Esophagus squamous epithelium (tissue), 5 donors: ENCODE measurements around the gene RMND5B. TPM values are rescaled to one million over a fixed set of nuclear protein-coding genes. Genes with fewer than 3 reads are reported as not detected.
"Not testable (repeated sequence)": the region's sequence is repeated elsewhere in the genome, so short reads cannot be mapped to it uniquely, and the experiment has no call there.

ENCODE experiments used
- DNase-seq: peaks from one replicate; lab custom pipeline; 2025; lab: John Stamatoyannopoulos, UW
- H3K27ac ChIP-seq, 4 donors: fragments of 200-600 bp; sonication (generic); one replicate each; pipeline ENCODE4 v1.5.1; 2016 to 2019; ENCODE audit warnings: mild to moderate bottlenecking in 1 of 4
- H3K27me3 ChIP-seq, 4 donors: fragments of 200-600 bp; sonication (generic); 1 replicate in 3 of 4; 2 replicates in 1 of 4; pipeline versions ENCODE4 v1.5.1 to v1.6.0; 2017 to 2021; ENCODE audit warnings: antibody characterized with exemption in 1 of 4
- H3K36me3 ChIP-seq, 3 donors: fragments of 200-600 bp; sonication (generic); one replicate each; pipeline ENCODE4 v1.5.1; 2016 to 2019
- H3K4me1 ChIP-seq, 3 donors: fragments of 200-600 bp; sonication (generic); one replicate each; pipeline ENCODE4 v1.5.1; 2017 to 2019
- H3K4me3 ChIP-seq, 4 donors: fragments of 200-600 bp; sonication (generic); 1 replicate in 3 of 4; 2 replicates in 1 of 4; pipeline ENCODE4 v1.5.1; 2016 to 2019; ENCODE audit warnings: mild to moderate bottlenecking in 2 of 4, moderate library complexity in 1 of 4
- H3K9me3 ChIP-seq, 3 donors: fragments of 200-600 bp; sonication (generic); one replicate each; pipeline ENCODE4 v1.5.1; 2016 to 2019
- POLR2A ChIP-seq, 4 donors: fragments of 450-650 bp; IDR thresholded peaks; one replicate each; pipeline ENCODE4 v1.6.1; 2017; ENCODE audit warnings: antibody characterized with exemption in 4 of 4, mild to moderate bottlenecking in 4 of 4, moderate library complexity in 3 of 4
- WGBS, 2 donors: methylation state at CpG; one replicate each; pipeline ENCODE4 v1.1.5; 2018; 5-methylcytosine and 5-hydroxymethylcytosine counted together
- intact Hi-C: fragments of 100-400 bp; cut with DNase I; formaldehyde crosslinking; loops from one replicate; pipeline ENCODE4 v1.15.0; 2022
- total RNA-seq, 4 donors: library from RNA; depleted of rRNA; stranded (reverse); fragments of >200 nt; gene quantifications; one replicate each; pipeline ENCODE4 v1.1.0, GENCODE V29; 2016
- TF ChIP-seq, protein P1 (sequence below), 6 experiments: fragments of 450-650 bp in 4 of 6; fragments of 200-600 bp in 2 of 6; sonication (generic) in 2 of 6; IDR thresholded peaks; one replicate each; pipeline ENCODE4 v1.5.1; 2016 to 2019; ENCODE audit warnings: antibody characterized with exemption in 6 of 6, mild to moderate bottlenecking in 4 of 6, moderate library complexity in 4 of 6
- donor health status: DM: yes; HTN: yes; CAD: no.

Gene RMND5B
- total RNA-seq, 4 donors from 2014 or later = 43.9 to 88.1 (median 64.4) TPM

DNA sequence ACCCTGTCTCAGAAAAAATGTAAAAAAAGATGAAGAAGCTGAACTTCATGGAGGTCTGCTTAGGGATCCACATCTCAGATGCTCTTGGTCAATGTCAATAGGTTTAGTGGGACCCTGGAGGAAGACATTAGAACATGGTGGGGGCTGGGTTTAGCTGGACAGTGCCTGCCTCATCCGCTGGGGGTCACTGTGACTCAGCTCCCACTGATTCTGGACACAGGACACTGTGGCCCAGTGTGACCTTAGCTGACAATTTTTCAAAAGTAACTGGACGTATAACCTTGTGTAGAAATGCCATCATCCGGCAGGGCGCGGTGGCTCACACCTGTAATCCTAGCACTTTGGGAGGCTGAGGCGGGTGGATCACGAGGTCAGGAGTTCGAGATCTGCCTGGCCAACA lies 66.2 kb downstream of the RMND5B start:
- DNase-seq = no peak
- peaks cover 0 to 15% (median 0%) of the 10 kb centered on the region in 4 donors for H3K27me3 ChIP-seq
- intact Hi-C loops = no loop called here
- 40 to 77% methylated on average over 2 to 5 of the region's 8 CpGs for WGBS, 2 donors
- no peaks in the 10 kb centered on the region for H3K36me3 ChIP-seq
- no peaks in the 10 kb centered on the region for H3K9me3 ChIP-seq
- no peak overlapping the region for H3K4me3 ChIP-seq
- H3K27ac ChIP-seq = no peak overlapping the region
- H3K4me1 ChIP-seq = peaks cover 0 to 51% (median 18%) of the 10 kb centered on the region in 3 donors
- TF ChIP-seq POLR2A (IDR thresholded peaks at IDR 0.05) = no peak
- TF ChIP-seq, protein P1, sequence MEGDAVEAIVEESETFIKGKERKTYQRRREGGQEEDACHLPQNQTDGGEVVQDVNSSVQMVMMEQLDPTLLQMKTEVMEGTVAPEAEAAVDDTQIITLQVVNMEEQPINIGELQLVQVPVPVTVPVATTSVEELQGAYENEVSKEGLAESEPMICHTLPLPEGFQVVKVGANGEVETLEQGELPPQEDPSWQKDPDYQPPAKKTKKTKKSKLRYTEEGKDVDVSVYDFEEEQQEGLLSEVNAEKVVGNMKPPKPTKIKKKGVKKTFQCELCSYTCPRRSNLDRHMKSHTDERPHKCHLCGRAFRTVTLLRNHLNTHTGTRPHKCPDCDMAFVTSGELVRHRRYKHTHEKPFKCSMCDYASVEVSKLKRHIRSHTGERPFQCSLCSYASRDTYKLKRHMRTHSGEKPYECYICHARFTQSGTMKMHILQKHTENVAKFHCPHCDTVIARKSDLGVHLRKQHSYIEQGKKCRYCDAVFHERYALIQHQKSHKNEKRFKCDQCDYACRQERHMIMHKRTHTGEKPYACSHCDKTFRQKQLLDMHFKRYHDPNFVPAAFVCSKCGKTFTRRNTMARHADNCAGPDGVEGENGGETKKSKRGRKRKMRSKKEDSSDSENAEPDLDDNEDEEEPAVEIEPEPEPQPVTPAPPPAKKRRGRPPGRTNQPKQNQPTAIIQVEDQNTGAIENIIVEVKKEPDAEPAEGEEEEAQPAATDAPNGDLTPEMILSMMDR (IDR thresholded peaks at IDR 0.05) = peak in 2 of 6 experiments; percentile 5 to 7

GRCh38 chr5:178198151-178198550 lies 67.3 kb downstream of the RMND5B start:
- DNase-seq, intact Hi-C loops, H3K9me3 ChIP-seq, H3K4me3 ChIP-seq, H3K27ac ChIP-seq, H3K36me3 ChIP-seq: not testable (repeated sequence)
- H3K4me1 ChIP-seq = peaks cover 0 to 45% (median 18%) of the 10 kb centered on the region in 3 donors
- peaks cover 0 to 11% (median 0%) of the 10 kb centered on the region in 4 donors for H3K27me3 ChIP-seq
- WGBS, 2 donors = 78 to 89% methylated on average over 10 of the region's 11 CpGs

DNA sequence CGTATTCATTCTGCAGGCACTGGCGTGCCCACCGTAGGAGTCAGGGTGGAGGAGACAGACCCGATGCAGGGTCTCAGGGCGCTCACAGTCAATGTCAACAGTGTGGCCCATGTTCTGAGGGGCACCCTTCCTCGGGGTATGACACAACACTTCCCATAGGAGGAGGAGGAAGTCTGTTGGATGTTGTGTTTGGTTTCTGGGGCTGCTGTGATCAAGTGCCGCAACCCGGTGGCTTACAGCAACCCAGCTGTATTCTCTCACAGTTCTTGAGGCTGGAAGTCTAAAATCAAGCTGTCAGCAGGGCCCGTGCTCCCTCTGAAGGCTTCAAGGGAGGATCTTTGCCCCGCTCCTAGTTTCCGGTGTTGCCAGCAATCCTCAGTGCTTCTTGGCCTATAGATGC lies 67.9 kb downstream of the RMND5B start:
- Histone ChIP-seq H3K4me1 (peaks cover 0 to 42% (median 14%) of the 10 kb centered on the region in 3 donors), H3K27me3 (peaks cover 0 to 6% (median 0%) of the 10 kb centered on the region in 4 donors), H3K27ac (no peak overlapping the region), H3K36me3 (no peaks in the 10 kb centered on the region), H3K4me3 (no peak overlapping the region), H3K9me3 (no peaks in the 10 kb centered on the region)
- no peak for TF ChIP-seq POLR2A (IDR thresholded peaks at IDR 0.05)
- TF ChIP-seq, protein P1 (IDR thresholded peaks at IDR 0.05) = no peak
- no peak for DNase-seq
- intact Hi-C loops = no loop called here
- 72 to 91% methylated on average over 9 of the region's 11 CpGs for WGBS, 2 donors

- intact Hi-C loops = no loop called here
- no peaks in the 10 kb centered on the region for H3K9me3 ChIP-seq
Measured at GRCh38 chr5:178199581-178200434, 69.0 kb downstream of the RMND5B start.

More at GRCh38 chr5:178199581-178200434, 69.0 kb downstream of the RMND5B start:
- DNase-seq = no peak
- 50 to 63% methylated on average over 12 of the region's 12 CpGs for WGBS, 2 donors
- H3K27ac ChIP-seq = peak overlapping the region in 3 of 4 donors; percentile 61 to 69 (median 64)
- H3K4me3 ChIP-seq = no peak overlapping the region
- H3K36me3 ChIP-seq = no peaks in the 10 kb centered on the region
- TF ChIP-seq POLR2A (IDR thresholded peaks at IDR 0.05) = no peak
- peaks cover 0 to 39% (median 11%) of the 10 kb centered on the region in 3 donors for H3K4me1 ChIP-seq
- H3K27me3 ChIP-seq = no peaks in the 10 kb centered on the region

Other genes starting within 250 kb of the RMND5B start
- not detected for gene PROP1, start 134.8 kb upstream of the RMND5B start, total RNA-seq
- gene N4BP3, start 17.5 kb upstream of the RMND5B start, total RNA-seq = 10 to 100 TPM; 14.0 to 32.6 (median 16.1) TPM
- 100 to 1,000 TPM; 288 to 408 (median 358) TPM for gene NHP2, start 22.9 kb downstream of the RMND5B start, total RNA-seq
- not detected for gene GMCL2, start 56.4 kb downstream of the RMND5B start, total RNA-seq
- 100 to 1,000 TPM; 123 to 150 (median 135) TPM for gene HNRNPAB, start 73.5 kb downstream of the RMND5B start, total RNA-seq
- 10 to 100 TPM; 15.8 to 57.4 (median 21.9) TPM for gene PHYKPL, start 101.8 kb downstream of the RMND5B start, total RNA-seq